ENCODE results near the gene TRMT112. TPM values are rescaled to one million over a fixed set of nuclear protein-coding genes. Genes with fewer than 3 reads are reported as not detected.

TRMT112 gene
- total and polyA plus RNA-seq, 2 experiments from 2014 or later = 298 to 927 TPM

- DNase-seq (ENCODE audit: low spot score) = no peak
- H3K4me3 ChIP-seq = no peak overlapping the region
- no peak overlapping the region for H3K27ac ChIP-seq (ENCODE audit: low read depth)
- H3K9me2 ChIP-seq (ENCODE audit: insufficient read depth) = no peaks in the 10 kb centered on the region
- peaks cover 17% of the 10 kb centered on the region; the same call in 1 of the 2 replicates for H3K4me1 ChIP-seq (ENCODE audit: insufficient read depth)
- H3K4me3 Mint-ChIP-seq = no peak overlapping the region
- H3K27me3 ChIP-seq (ENCODE audit: insufficient read depth) = peaks cover 14% of the 10 kb centered on the region; the same call in 1 of the 2 replicates
- H3K4me2 ChIP-seq = no peak overlapping the region
- H2AFZ ChIP-seq = no peak overlapping the region
- H3K79me2 ChIP-seq (replicated peaks; ENCODE audit: insufficient read depth) = no peaks in the 10 kb centered on the region
- no peaks in the 10 kb centered on the region for H3K9me3 Mint-ChIP-seq
- no peak for ATAC-seq
- H3K36me3 Mint-ChIP-seq (ENCODE audit: low read depth) = peaks cover 7% of the 10 kb centered on the region
- H4K20me1 ChIP-seq (replicated peaks; ENCODE audit: insufficient read depth) = no peaks in the 10 kb centered on the region
- H3F3A ChIP-seq (replicated peaks; ENCODE audit: low read depth) = 0 out of 2 replicates have a peak, but pooled peaks cover 13% of the 10 kb centered on the region
- H3K36me3 ChIP-seq (ENCODE audit: insufficient read depth) = no peaks in the 10 kb centered on the region
- TF ChIP-seq, protein P1, sequence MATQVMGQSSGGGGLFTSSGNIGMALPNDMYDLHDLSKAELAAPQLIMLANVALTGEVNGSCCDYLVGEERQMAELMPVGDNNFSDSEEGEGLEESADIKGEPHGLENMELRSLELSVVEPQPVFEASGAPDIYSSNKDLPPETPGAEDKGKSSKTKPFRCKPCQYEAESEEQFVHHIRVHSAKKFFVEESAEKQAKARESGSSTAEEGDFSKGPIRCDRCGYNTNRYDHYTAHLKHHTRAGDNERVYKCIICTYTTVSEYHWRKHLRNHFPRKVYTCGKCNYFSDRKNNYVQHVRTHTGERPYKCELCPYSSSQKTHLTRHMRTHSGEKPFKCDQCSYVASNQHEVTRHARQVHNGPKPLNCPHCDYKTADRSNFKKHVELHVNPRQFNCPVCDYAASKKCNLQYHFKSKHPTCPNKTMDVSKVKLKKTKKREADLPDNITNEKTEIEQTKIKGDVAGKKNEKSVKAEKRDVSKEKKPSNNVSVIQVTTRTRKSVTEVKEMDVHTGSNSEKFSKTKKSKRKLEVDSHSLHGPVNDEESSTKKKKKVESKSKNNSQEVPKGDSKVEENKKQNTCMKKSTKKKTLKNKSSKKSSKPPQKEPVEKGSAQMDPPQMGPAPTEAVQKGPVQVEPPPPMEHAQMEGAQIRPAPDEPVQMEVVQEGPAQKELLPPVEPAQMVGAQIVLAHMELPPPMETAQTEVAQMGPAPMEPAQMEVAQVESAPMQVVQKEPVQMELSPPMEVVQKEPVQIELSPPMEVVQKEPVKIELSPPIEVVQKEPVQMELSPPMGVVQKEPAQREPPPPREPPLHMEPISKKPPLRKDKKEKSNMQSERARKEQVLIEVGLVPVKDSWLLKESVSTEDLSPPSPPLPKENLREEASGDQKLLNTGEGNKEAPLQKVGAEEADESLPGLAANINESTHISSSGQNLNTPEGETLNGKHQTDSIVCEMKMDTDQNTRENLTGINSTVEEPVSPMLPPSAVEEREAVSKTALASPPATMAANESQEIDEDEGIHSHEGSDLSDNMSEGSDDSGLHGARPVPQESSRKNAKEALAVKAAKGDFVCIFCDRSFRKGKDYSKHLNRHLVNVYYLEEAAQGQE (IDR thresholded peaks at IDR 0.05; ENCODE audit: unreplicated experiment) = no peak
- H3K4me1 Mint-ChIP-seq = peaks cover 29% of the 10 kb centered on the region
- peaks cover 18% of the 10 kb centered on the region for H3K27me3 Mint-ChIP-seq (ENCODE audit: insufficient read depth, low read depth, poor library complexity)
- no peak overlapping the region for H3K27ac Mint-ChIP-seq
Observed at GRCh38 chr11:64357446-64357845, 40.1 kb upstream of the TRMT112 start.

DNA sequence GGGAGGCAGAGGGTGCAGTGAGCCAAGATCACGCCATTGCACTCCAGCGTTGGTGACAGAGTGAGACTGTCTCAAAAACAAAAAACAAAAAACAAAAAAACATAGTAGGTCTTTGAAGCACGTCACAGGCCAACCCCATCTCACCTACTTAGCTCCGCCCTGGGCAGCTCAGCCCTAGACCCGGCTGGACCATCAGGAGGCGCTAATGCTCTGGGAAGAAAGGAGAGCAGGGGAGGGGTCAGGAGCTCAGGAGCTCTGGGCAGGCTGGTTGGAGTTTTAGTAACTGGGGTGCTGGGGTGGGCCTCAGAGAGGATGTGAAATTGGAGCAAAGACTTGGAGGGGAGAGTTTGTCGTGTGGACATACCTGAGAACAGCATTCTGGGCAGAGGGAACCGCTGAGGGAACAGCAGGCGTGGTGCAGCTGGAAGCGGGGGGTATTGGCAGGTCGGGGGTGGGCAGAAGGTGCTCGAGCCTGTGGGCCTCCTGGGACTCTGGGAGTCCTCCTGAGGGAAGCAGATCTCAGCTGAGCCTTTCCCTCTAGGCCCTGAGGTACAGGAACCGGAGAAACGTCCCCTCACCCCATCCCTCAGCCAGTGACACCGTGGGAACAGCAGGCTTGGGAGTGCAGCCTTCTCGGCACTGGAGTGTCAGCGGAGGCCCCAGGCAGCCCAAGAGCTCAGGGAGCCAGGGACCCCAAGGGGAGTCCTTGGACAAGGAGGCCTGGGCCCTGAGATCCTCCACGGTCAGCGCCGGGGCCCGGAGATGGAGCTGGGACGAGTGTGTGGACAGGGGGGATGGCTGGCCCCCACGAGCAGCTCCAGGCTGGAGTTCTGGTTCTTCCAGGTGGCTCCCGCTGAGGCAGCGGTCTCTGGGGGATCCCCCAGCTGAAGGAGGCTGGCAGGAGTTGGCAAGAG is 39.4 kb upstream of the TRMT112 start:
- peak; percentile 97 for DNase-seq (ENCODE audit: low spot score)

More for the DNA sequence above, 39.4 kb upstream of the TRMT112 start:
- Mint-ChIP-seq H3K27me3 (ENCODE audit: insufficient read depth, low read depth, poor library complexity) (peaks cover 18% of the 10 kb centered on the region), H3K9me3 (no peaks in the 10 kb centered on the region), H3K4me3 (no peak overlapping the region; the same call in 2 of the 3 replicates), H3K27ac (no peak overlapping the region), H3K4me1 (peaks cover 29% of the 10 kb centered on the region), H3K36me3 (ENCODE audit: low read depth) (peaks cover under 1% of the 10 kb centered on the region)
- H3K4me2 ChIP-seq = no peak overlapping the region
- 0 out of 2 replicates have a peak, but pooled peaks cover 13% of the 10 kb centered on the region for H3F3A ChIP-seq (replicated peaks; ENCODE audit: low read depth)
- no peaks in the 10 kb centered on the region for H3K79me2 ChIP-seq (replicated peaks; ENCODE audit: insufficient read depth)
- H3K27me3 ChIP-seq (ENCODE audit: insufficient read depth) = peaks cover 14% of the 10 kb centered on the region; the same call in 1 of the 2 replicates
- ATAC-seq = peak; percentile 51
- no peaks in the 10 kb centered on the region for H3K9me2 ChIP-seq (ENCODE audit: insufficient read depth)
- H3K4me1 ChIP-seq (ENCODE audit: insufficient read depth) = peaks cover 17% of the 10 kb centered on the region; the same call in 1 of the 2 replicates
- H2AFZ ChIP-seq = no peak overlapping the region
- H3K27ac ChIP-seq (ENCODE audit: low read depth) = no peak overlapping the region
- H3K36me3 ChIP-seq (ENCODE audit: insufficient read depth) = no peaks in the 10 kb centered on the region
- no peaks in the 10 kb centered on the region for H4K20me1 ChIP-seq (replicated peaks; ENCODE audit: insufficient read depth)
- H3K4me3 ChIP-seq = no peak overlapping the region
- TF ChIP-seq CREB1 (CRISPR knock-in tag; IDR thresholded peaks at IDR 0.05; ENCODE audit: low read depth) = 0 out of 2 replicates have a peak, but pooled peaks have one; percentile 40
- TF ChIP-seq POLR2AphosphoS5 (IDR thresholded peaks at IDR 0.05; ENCODE audit: low read depth) = no peak
- peak; percentile 93 to 94 for TF ChIP-seq CTCF (conservative IDR thresholded peaks at IDR 0.05; ENCODE audit: low read depth in 2 of 2)

Measured in GM23338 (cell line).